ENCODE data around the gene TEAD3.

- no peak for TF ChIP-seq CTCF (IDR thresholded peaks at IDR 0.05; ENCODE audit: insufficient read depth, low read length)
- no peak for TF ChIP-seq REST (IDR thresholded peaks at IDR 0.05; ENCODE audit: insufficient replicate concordance, low read depth)
- TF ChIP-seq GABPA (IDR thresholded peaks at IDR 0.05; ENCODE audit: low read depth): no peak
Measured at GRCh38 chr6:35494161-35494563, 2.7 kb downstream of the TEAD3 start.

Measured in HL-60 (cell line).